ENCODE data around the gene GOLPH3. TPM values are rescaled to one million over a fixed set of nuclear protein-coding genes. Genes with fewer than 3 reads are reported as not detected.
"Not testable (repeated sequence)": the region's sequence is repeated elsewhere in the genome, so short reads cannot be mapped to it uniquely, and the experiment has no call there.

GOLPH3 gene
- total and polyA plus RNA-seq, 8 donors: 77.0 to 93.8 (median 85.6) TPM

DNA sequence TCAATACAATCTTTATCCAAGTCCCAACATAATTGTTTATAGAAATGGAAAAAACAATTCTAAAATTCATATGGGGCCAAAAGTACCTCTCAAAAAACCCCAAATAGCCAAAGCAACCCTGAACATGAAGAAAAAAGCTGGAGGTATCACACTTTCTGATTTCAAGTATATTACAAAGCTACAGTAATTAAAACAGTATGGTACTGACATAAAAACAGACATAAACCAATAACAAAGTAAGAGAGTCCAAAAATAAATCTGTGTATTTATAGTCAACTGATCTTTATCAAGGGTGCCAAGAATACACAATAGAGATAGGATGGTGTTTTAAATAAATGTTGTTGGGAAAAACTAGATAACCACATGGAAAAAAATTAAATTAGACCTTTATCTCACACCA lies 13.6 kb upstream of the GOLPH3 start:
- H3K36me3 ChIP-seq: no peaks in the 10 kb centered on the region
- H3K4me3 ChIP-seq: no peak overlapping the region
- H3K27ac ChIP-seq: no peak overlapping the region
- intact Hi-C loops (cut with DNase I): no loop called here
- peaks cover 0 to 7% of the 10 kb centered on the region in 2 donors for H3K9me3 ChIP-seq
- DNase-seq (no peak), ATAC-seq (no peak)
- TF ChIP-seq, protein P1, sequence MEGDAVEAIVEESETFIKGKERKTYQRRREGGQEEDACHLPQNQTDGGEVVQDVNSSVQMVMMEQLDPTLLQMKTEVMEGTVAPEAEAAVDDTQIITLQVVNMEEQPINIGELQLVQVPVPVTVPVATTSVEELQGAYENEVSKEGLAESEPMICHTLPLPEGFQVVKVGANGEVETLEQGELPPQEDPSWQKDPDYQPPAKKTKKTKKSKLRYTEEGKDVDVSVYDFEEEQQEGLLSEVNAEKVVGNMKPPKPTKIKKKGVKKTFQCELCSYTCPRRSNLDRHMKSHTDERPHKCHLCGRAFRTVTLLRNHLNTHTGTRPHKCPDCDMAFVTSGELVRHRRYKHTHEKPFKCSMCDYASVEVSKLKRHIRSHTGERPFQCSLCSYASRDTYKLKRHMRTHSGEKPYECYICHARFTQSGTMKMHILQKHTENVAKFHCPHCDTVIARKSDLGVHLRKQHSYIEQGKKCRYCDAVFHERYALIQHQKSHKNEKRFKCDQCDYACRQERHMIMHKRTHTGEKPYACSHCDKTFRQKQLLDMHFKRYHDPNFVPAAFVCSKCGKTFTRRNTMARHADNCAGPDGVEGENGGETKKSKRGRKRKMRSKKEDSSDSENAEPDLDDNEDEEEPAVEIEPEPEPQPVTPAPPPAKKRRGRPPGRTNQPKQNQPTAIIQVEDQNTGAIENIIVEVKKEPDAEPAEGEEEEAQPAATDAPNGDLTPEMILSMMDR (IDR thresholded peaks at IDR 0.05): no peak
- no peaks in the 10 kb centered on the region for H3K27me3 ChIP-seq
- H3K4me1 ChIP-seq: peaks cover 0 to 6% of the 10 kb centered on the region in 2 donors

DNA sequence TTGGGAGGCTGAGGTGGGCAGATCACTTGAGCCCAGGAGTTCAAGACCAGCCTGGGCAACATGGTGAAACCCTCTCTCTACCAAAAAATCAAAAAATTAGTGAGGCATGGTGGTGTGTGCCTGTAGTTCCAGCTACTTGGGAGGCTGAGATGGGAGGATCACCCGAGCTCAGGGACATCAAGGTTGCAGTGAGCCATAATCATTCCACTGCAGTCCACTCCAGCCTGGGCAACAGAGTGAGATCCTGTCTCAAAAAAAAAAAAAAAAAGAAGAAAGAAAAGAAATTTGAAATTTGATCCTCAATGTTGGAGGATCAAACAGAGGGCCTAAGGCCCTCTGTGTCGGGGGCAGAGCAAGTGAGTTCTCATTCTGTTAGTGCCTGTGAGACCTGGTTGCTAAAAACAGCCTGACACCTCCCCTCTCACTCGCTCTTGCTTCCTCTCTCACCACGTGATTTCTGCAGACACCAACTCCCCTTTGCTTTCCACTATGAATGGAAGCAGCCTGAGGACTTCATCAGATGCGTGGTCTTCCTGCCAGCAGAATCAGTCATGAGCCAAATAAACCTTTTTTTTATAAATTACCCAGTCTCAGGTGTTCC lies 8.4 kb upstream of the GOLPH3 start:
- Histone ChIP-seq H3K36me3 (no peaks in the 10 kb centered on the region), H3K27me3 (no peaks in the 10 kb centered on the region), H3K27ac (no peak overlapping the region), H3K9me3 (peaks cover 0 to 3% of the 10 kb centered on the region in 2 donors), H3K4me3 (no peak overlapping the region), H3K4me1 (peaks cover 0 to 5% of the 10 kb centered on the region in 2 donors)
- no peak for ATAC-seq
- no peak for DNase-seq
- TF ChIP-seq, protein P1 (IDR thresholded peaks at IDR 0.05): no peak
- intact Hi-C loops (cut with DNase I): no loop called here

GRCh38 chr5:32173267-32174010 lies 680 bp downstream of the GOLPH3 start:
- peak; percentile 63 to 90 (median 77) for DNase-seq
- peak overlapping the region; percentile 64 to 84 for H3K4me3 ChIP-seq
- intact Hi-C loops (cut with DNase I): no loop called here
- H3K27me3 ChIP-seq: no peaks in the 10 kb centered on the region
- H3K4me1 ChIP-seq: peaks cover 19 to 47% of the 10 kb centered on the region in 2 donors
- H3K36me3 ChIP-seq: peaks cover 0 to 25% of the 10 kb centered on the region in 2 donors
- H3K9me3 ChIP-seq: no peaks in the 10 kb centered on the region
- H3K27ac ChIP-seq: peak overlapping the region; percentile 100
- peak; percentile 32 for ATAC-seq
- TF ChIP-seq, protein P1 (IDR thresholded peaks at IDR 0.05): no peak

GRCh38 chr5:32172923-32173266 lies 1.2 kb downstream of the GOLPH3 start:
- H3K4me1 ChIP-seq: peaks cover 19 to 53% of the 10 kb centered on the region in 2 donors
- H3K9me3 ChIP-seq: no peaks in the 10 kb centered on the region
- DNase-seq (no peak), ATAC-seq (no peak)
- TF ChIP-seq, protein P1 (IDR thresholded peaks at IDR 0.05): no peak
- peak overlapping the region; percentile 100 for H3K27ac ChIP-seq
- no peaks in the 10 kb centered on the region for H3K27me3 ChIP-seq
- intact Hi-C loops (cut with DNase I): no loop called here
- H3K4me3 ChIP-seq: peak overlapping the region; percentile 64 to 84
- H3K36me3 ChIP-seq: peaks cover 0 to 30% of the 10 kb centered on the region in 2 donors

- DNase-seq: peak in 2 of 4 donors; percentile 46 to 68
- peak; percentile 3 for ATAC-seq
- intact Hi-C loops (cut with DNase I); H3K27me3 ChIP-seq; H3K9me3 ChIP-seq: not testable (repeated sequence)
- H3K36me3 ChIP-seq: peaks cover 0 to 35% of the 10 kb centered on the region in 2 donors
- H3K27ac ChIP-seq: peak overlapping the region; percentile 100
- peak overlapping the region; percentile 64 to 84 for H3K4me3 ChIP-seq
- H3K4me1 ChIP-seq: peaks cover 19 to 53% of the 10 kb centered on the region in 2 donors
Observed at GRCh38 chr5:32172186-32172911, 1.8 kb downstream of the GOLPH3 start.
